NCI-H748 (cell line): ENCODE results near the gene LPAR1.
"Not testable (repeated sequence)": the region's sequence is repeated elsewhere in the genome, so short reads cannot be mapped to it uniquely, and the experiment has no call there.

Source experiments
- DNase-seq: peaks from one replicate; lab custom pipeline; 2025; ENCODE audit not compliant: unreplicated experiment; lab: John Stamatoyannopoulos, UW

Gene LPAR1

GRCh38 chr9:110826400-110826799 lies 211.9 kb downstream of the LPAR1 start:
- not testable (repeated sequence) for DNase-seq

- no peak for DNase-seq
Measured at GRCh38 chr9:110825950-110826349, 212.3 kb downstream of the LPAR1 start.

- DNase-seq: not testable (repeated sequence)
Measured at GRCh38 chr9:110825129-110825528, 213.1 kb downstream of the LPAR1 start.
